HG03095 (cell line): Measurements from ENCODE around the gene FAM47C.
"Not testable (repeated sequence)": the region's sequence is repeated elsewhere in the genome, so short reads cannot be mapped to it uniquely, and the experiment has no call there.

ENCODE experiments used
- ATAC-seq: cut with Tn5 transposase; IDR thresholded peaks from one replicate; pipeline ENCODE4 v1.9.1; 2021; ENCODE audit warnings: moderate library complexity; ENCODE audit not compliant: unreplicated experiment

Gene FAM47C

DNA sequence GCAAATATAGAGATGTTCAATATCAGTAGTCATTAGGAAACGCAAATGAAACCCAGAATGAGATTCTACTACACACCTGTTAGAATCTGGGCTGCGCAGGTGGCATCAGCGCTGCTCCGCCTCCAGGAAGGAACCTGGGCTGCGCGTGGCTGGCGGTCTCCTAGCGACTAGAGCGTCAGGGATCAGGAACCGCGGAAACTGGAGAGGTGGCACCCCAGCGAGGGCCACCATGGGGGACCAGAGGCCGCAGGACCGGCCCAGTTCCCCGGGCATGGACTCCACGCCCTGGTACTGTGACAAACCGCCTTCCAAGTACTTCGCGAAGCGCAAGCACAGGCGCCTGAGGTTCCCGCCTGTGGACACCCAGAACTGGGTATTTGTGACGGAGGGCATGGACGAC lies at the start of gene FAM47C:
Gene FAM47C, plus strand, starts transcription at position 185 of the 400 bp plus-strand sequence. Its CDS starts 45 bp downstream, at position 230.
- not testable (repeated sequence) for ATAC-seq

DNA sequence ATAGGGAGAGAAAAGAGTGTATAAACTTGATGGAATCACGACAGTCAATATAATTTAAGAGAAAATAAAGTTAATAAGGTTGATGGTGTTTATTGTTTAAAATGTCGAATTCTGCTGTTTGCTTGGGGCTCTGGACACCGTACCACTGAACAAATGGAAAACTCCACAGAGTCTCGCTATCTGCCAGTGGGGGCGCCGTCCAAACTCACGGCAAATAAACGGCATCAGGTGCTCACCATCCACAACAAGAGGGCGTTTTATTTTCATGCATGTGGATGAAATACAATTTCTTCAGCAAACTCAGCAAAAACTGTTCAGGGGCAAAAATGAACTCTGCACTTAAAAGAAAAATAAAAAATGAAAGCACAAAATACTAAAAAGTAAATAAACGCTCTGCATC lies 46.6 kb upstream of the FAM47C start:
- no peak for ATAC-seq

- ATAC-seq: no peak
These were observed 44.9 kb upstream of the FAM47C start for GRCh38 chrX:36963069-36963808.

- no peak for ATAC-seq
These were observed 44.3 kb upstream of the FAM47C start for GRCh38 chrX:36963852-36964251.

DNA sequence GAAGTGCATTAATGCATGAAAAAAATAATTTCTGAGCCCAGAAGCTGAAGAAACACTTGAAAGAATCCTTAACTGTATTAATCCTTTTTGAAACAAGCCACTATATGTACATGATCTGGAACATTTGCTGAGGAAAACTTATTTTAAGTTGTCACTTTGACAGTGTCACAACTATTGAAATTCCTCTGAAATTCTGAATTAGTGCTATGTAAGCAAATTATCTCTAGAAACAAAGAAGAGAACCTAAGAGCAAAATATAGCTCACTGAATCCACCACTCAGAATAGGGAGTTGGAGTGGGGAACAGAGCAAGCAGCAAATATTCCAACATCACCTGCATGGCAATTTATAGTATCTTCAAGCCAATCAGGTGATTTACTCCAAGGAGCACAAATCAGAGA lies 34.6 kb upstream of the FAM47C start:
- ATAC-seq: no peak

DNA sequence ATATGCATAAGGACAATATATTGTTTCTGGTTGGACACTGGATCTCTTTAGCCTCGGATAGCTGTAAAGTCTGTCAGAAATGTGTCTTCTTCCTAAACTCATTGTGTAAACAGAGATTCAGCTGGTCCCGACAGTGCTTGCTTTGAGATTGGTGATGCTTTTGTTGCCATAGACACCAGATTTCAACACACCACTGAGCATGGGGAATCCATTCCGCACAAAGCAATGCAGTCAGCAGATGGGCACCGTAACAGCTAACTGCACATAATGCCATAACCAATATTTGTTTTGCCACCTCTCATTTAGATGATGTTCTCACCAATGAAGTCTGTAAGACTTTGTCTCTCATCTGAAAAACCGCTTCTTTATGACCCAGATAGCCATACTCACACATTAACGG lies 33.3 kb upstream of the FAM47C start:
- ATAC-seq: no peak

- no peak for ATAC-seq
These were observed 29.3 kb upstream of the FAM47C start for GRCh38 chrX:36978886-36979285.

- no peak for ATAC-seq
These were observed 24.3 kb upstream of the FAM47C start for GRCh38 chrX:36983831-36984230.

DNA sequence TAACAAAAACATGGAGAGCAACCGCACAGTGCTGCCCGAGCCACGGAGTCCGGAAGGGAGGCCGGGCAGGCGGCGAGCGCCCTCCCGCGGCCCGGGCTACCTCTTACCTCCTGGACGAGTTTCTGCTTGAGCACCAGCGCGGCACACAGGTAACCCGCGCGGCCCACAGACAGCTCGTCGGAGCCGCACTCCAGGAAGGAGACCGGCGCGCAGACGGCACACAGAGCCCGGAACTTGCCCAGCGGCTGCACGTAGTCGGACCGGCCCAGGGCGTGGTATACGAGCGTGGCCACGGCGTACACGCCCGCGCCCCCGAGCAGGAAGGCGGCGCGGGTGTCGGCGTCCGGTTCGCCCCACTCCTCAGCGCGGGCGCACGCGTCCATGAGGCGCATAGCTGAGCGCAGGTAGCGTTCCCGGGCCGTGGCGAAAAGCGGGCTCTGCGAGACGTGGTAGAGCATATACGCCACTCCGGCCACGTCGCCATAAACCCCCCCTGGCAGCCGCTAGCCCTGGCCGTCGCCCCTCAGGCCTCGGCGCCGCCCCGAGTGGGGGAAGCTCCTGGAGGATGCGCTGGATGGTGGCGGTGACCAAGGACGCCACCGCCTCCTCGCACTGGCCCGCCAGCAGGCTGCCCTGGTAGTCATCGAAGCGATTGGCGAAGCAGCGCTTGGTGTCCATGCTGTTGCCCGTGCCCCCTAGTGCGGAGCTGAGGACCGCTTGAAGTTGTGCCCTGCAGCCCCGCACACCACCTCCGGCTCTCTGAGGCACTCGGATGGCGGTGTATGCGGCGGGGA lies 22.6 kb upstream of the FAM47C start:
- not testable (repeated sequence) for ATAC-seq

GRCh38 chrX:36986231-36986630 lies 21.9 kb upstream of the FAM47C start:
- ATAC-seq: no peak

DNA sequence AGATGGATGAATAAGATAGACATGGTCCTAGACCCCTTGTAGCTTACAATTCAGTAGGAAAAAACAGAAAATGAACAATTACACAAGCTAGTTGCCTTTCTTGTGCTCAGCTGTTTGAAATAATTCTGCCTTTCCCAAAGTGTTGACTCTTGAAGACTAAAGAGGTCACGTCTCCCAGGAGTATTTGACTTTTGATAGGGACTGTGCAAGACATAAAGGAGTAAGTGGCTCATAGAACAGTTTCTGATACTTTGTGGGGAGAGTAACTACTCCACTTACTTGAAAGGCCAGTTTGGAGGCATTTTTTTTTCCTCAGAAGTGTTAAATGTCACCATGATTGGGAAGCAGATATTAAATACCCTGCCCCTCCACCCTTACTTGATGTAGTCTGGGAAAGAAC lies 21.0 kb upstream of the FAM47C start:
- not testable (repeated sequence) for ATAC-seq

- ATAC-seq: no peak
These were observed 8.0 kb upstream of the FAM47C start for GRCh38 chrX:37000140-37000539.

DNA sequence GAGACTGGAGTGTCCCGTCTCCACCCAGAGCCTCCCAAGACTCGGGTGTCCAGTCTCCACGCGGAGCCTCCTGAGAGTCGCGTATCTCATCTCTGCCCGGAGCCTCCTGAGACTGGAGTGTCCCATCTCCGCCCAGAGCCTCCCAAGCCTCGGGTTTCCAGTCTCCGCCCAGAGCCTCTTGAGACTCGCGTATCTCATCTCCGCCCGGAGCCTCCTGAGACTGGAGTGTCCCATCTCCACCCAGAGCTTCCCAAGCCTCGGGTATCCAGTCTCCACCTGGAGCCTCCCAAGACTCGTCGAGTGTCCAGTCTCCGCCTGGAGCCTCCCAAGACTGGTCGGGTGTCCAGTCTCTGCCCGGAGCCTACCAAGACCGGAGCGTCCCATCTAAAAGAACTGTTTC lies 2.3 kb downstream of the FAM47C start:
- no peak for ATAC-seq

DNA sequence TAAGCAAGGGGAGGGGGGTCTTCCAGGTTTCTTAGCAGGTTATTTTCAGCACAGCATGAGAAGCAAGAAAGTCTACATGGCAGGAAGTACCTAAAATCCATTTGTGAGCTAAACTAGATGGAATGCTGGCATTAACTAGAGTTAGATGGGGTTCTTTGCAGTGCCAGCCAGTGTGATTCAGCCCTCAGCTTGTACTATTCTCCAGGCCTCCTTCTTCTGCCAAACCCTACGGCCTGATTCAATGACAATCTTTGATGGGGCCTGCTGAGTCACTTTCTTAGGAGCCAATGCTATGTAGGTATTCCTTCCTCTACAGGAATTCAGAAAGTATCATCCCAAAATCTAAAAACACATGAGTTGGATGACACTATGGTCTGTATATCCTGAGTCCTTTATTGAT lies 26.1 kb downstream of the FAM47C start:
- not testable (repeated sequence) for ATAC-seq

DNA sequence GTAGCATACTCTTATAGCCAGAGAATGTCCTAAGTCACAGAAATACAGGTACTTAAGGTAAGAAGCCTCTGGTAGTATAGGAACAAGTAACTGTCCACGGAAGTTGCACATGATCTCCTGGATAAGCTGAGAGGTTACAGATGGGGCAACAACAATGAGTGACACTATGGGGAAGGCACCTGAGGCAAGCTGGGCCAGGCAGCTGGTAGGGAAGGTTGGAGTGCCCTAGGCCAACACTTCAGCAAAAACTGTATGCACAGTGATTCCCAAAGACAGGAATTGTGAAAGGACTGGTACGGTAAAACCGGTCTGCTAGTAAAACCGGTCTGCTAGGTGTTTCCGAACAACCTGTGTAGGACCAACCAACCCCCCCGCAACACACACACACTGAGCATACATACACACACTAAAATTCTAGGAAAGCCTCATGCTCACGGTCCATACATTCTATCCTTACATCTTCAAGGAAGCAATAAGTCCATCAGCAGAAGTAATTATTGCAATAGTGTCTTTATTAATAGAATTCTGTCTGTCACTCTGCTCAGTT lies 28.6 kb downstream of the FAM47C start:
- ATAC-seq: not testable (repeated sequence)

- ATAC-seq: not testable (repeated sequence)
These were observed 30.6 kb downstream of the FAM47C start for GRCh38 chrX:37038814-37039213.

- not testable (repeated sequence) for ATAC-seq
These were observed 35.1 kb downstream of the FAM47C start for GRCh38 chrX:37042956-37043885.

- no peak for ATAC-seq
These were observed 39.6 kb downstream of the FAM47C start for GRCh38 chrX:37047776-37048175.

GRCh38 chrX:37057572-37057971 lies 49.4 kb downstream of the FAM47C start:
- not testable (repeated sequence) for ATAC-seq

- ATAC-seq: peak; percentile 67
These were observed 52.8 kb downstream of the FAM47C start for GRCh38 chrX:37060999-37061398.
